Measurements from ENCODE around the gene NEO1.

NEO1 gene

DNA sequence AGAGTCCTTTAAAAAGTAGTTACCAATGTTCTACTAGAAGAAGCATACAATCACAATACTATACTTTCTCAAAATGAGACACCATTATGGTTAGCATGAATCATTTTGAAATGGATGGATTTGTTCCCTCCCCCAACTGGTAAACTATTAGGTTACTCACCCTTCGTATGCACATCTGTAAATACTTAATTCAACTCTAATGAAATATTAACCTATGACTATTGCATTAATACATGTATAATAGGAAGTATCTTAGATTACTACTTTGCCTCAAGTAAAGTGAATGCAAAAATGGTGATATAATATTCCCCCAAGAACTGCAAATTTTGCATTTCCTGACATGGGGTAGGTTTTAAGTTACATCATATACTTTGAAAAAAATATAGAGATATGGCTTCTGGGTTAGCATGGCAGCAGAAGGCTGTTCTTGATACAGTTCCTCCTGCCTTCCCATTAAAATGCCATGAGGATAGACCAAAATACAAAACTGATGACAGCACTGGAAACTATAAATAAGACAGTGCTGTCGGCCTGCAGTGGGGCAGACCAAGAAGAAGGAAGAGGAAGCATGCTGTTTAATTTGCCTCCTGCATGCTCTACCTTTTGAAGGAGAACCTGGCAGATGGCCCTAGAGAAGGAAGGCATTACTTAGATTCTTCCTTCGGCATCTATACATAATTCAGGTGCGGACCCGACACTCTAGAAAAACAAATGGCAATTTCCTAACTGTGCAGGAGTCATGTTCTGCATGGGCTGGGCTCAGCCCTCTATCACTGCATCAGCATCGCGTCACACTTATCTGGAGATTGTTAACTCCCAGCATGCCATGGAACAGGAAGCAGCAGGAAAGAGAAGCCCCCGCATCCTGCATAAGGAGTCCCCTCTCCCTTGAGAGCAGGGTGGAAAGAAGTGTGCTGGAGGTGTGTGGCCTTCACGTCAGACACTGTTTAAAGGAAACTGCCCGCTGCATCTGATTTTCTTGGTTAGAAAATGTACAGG lies 41.8 kb upstream of the NEO1 start:
- POLR2A ChIA-PET = no interaction called here
- CTCF ChIA-PET = interaction anchor here (1.4 kb wide), 1 partner anchor 8 kb away, joined by 4 read pairs; no protein-coding TSS in a partner anchor
- TF ChIP-seq, protein P1, sequence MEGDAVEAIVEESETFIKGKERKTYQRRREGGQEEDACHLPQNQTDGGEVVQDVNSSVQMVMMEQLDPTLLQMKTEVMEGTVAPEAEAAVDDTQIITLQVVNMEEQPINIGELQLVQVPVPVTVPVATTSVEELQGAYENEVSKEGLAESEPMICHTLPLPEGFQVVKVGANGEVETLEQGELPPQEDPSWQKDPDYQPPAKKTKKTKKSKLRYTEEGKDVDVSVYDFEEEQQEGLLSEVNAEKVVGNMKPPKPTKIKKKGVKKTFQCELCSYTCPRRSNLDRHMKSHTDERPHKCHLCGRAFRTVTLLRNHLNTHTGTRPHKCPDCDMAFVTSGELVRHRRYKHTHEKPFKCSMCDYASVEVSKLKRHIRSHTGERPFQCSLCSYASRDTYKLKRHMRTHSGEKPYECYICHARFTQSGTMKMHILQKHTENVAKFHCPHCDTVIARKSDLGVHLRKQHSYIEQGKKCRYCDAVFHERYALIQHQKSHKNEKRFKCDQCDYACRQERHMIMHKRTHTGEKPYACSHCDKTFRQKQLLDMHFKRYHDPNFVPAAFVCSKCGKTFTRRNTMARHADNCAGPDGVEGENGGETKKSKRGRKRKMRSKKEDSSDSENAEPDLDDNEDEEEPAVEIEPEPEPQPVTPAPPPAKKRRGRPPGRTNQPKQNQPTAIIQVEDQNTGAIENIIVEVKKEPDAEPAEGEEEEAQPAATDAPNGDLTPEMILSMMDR (IDR thresholded peaks at IDR 0.05; ENCODE audit: control extremely low read depth, extremely low read depth, low read depth, missing control alignments) = no peak
- DNase-seq (ENCODE audit: extremely low spot score) = no peak

DNA sequence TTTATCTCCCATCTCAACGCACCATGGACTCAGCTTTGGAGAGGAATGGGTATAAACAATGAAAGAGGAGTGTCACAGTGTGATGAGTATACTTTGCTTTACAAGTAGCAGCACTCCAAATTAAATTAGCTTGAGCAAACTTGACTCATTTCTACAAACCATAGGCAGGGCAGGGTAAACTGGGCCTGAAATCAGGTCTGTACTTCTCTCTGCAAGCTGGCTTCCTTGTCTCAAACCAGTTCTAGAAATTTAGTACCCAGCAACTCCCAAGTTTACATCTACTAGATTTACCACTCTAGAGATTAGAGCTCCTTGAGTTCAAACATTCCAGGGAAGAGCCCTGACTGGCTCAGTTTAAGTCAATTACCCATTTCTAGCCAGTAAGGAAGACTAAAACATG lies 37.4 kb upstream of the NEO1 start:
- CTCF ChIA-PET = interaction anchor here (0.8 kb wide), 1 partner anchor 24 kb away, joined by 3 read pairs; no protein-coding TSS in a partner anchor
- TF ChIP-seq, protein P1 (IDR thresholded peaks at IDR 0.05; ENCODE audit: control extremely low read depth, extremely low read depth, low read depth, missing control alignments) = no peak
- POLR2A ChIA-PET = no interaction called here

DNA sequence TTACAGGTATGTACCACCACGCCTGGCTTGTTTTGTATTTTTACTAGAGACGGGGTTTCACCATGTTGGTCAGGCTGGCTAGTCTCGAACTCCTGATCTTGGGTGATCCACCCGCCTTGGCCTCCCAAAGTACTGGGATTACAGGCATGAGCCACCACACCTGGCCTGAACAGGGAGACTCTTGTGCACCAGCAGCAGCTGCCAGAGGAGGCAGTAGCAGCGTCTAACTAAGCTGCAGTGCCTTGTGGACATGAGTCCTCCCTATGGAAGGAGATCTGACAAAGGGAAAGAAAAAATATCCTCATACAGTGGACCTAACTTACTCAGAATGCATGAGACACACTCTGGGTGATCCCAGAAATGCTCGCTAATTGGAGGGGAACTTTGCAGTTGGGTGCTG lies 36.8 kb upstream of the NEO1 start:
- POLR2A ChIA-PET = no interaction called here

More for the DNA sequence above, 37.4 kb upstream of the NEO1 start:
- DNase-seq (ENCODE audit: extremely low spot score) = no peak

DNA sequence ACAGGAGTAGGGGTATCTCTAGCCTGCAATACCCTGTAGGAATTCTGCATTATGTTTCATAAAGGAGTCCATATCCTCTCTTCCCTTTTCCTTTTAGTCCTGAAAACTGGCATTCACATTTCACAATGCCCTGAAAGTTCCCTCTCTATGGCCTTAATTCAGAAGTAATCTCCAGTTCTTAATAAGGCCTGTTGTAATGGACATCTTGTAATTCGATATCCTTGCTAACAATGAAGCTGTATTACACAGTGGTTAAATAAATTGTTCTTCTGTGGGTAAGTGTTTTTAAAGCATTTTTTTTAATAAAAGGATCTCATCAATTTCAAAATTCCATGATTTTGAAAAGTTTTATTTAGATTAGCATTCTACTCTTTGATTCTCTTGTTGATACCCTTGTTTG lies 34.3 kb upstream of the NEO1 start:
- ChIA-PET CTCF (interaction anchor here (1.2 to 1.6 kb wide), 3 partner anchors 8 to 19 kb away, joined by 4 to 5 read pairs (median 4); no protein-coding TSS in a partner anchor), POLR2A (no interaction called here)
- no peak for DNase-seq (ENCODE audit: extremely low spot score)
- TF ChIP-seq, protein P1 (IDR thresholded peaks at IDR 0.05; ENCODE audit: control extremely low read depth, extremely low read depth, low read depth, missing control alignments) = no peak

More for the DNA sequence above, 36.8 kb upstream of the NEO1 start:
- TF ChIP-seq, protein P1 (IDR thresholded peaks at IDR 0.05; ENCODE audit: control extremely low read depth, extremely low read depth, low read depth, missing control alignments) = no peak
- DNase-seq (ENCODE audit: extremely low spot score) = no peak
- CTCF ChIA-PET = interaction anchor here (0.8 kb wide), 1 partner anchor 25 kb away, joined by 3 read pairs; no protein-coding TSS in a partner anchor

DNA sequence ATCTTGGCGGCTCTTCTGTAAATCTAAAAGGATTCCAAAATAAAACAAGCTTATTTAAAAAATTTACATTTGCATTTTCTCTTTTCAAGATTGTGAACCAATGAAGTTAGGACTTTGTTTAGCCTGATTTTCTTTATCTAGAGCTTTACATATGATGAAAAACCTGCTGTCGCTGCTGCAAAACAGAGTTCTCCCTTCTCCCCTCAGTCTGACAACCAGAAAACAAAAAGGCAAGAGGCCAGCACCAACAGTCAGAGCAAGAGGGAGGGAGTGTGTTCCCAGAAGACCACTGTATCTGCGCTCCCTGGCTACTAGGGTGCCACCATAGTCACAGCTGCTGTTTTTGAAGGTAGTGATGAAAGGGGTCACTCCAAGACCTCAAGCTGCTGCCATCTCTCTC lies 33.1 kb upstream of the NEO1 start:
- ChIA-PET POLR2A (interaction anchor here (0.6 kb wide), 1 partner anchor 1513 kb away, joined by 3 read pairs; no protein-coding TSS in a partner anchor), CTCF (interaction anchor here (1.4 to 1.6 kb wide), 2 partner anchors 10 kb away, joined by 4 read pairs; no protein-coding TSS in a partner anchor)
- TF ChIP-seq, protein P1 (IDR thresholded peaks at IDR 0.05; ENCODE audit: control extremely low read depth, extremely low read depth, low read depth, missing control alignments) = no peak

GRCh38 chr15:73019601-73020146 lies 32.6 kb upstream of the NEO1 start:
- TF ChIP-seq, protein P1 (IDR thresholded peaks at IDR 0.05; ENCODE audit: control extremely low read depth, extremely low read depth, low read depth, missing control alignments) = no peak
- DNase-seq (ENCODE audit: extremely low spot score) = no peak
- ChIA-PET POLR2A (interaction anchor here (0.6 kb wide), 1 partner anchor 1513 kb away, joined by 3 read pairs; no protein-coding TSS in a partner anchor), CTCF (no interaction called here)

More for the DNA sequence above, 33.1 kb upstream of the NEO1 start:
- DNase-seq (ENCODE audit: extremely low spot score) = no peak
